HG03575 (cell line): ENCODE data around the gene ZNF562.
"Not testable (repeated sequence)": the region's sequence is repeated elsewhere in the genome, so short reads cannot be mapped to it uniquely, and the experiment has no call there.

Experiments
- ATAC-seq: cut with Tn5 transposase; IDR thresholded peaks from one replicate; pipeline ENCODE4 v1.9.1; 2021; ENCODE audit not compliant: unreplicated experiment, insufficient number of reproducible peaks, low FRiP score; ENCODE audit errors: extremely low read depth

The ZNF562 gene

DNA sequence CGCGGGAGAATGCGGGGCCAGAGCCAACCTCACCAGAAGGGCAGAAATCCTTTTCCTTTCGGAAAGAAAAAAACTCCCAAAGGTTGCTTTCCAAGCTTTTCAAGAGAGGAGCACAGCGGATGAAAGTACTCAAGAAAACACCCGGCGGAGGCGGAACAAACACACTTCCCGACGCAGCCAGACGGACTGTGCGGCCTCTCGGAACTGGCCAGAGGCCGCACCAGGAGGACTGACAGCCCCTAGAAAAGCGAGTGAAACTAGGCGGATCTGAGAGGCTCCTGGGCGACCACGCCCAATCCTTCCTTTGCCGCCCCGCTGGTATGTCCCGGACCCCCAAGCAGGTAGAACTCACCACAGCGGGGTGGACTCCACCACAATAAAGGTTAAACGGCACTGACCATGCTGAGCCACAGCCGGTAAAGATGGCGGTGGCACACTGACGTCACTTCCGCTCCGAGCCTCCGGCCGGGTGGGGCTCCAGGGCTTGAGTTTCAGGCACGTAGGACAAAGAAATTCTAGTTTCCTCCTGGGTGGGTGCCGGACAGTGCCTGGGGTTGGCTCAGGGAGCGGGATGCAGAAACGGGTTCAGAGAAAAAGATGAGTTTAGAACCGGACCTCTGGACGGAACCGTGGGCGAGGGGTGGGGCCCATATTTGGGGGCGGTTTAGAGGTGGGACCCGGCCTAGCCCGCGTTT is at the start of gene ZNF562:
ZNF562 (minus strand) TSS at position 438 of the 695 bp plus-strand sequence. CDS start 14,356 bp downstream, outside the sequence.
- ATAC-seq, result no peak

DNA sequence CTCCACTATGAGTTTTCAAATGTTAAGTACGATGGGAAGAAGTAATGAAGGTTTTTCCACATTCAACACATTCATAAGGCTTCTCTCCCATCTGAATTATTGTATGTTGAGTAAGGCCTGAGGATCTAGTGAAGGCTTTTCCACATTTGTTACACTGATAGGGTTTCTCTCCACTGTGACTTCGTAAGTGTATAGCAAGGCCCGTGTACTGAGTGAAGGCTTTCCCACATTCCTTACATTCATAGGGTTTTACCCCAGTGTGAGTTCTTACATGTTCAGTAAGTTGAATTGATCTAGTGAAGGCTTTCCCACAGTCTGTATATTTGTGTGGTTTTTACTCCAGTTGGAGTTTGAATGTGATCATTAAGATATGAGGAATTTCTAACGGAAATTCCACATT is 49.3 kb upstream of the ZNF562 start:
- ATAC-seq, result no peak

DNA sequence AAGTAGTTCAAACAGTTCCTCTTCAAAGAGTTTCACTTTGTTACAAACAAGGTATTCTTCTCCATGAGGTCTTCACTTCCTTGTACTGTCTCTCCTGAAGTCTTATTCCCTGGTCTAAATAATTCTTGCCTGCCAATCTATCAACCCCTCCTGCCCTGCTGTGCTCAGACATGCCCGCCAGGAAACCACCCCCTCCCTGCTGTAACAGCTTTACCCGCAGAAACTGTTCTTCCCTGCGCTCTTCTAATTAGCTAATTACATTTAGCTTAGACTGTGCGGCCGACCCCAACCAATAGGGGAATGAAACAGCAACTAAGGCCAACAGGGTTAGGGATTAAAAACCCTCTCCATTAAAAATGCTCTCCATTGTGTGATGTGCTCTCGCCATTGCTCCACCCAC is 47.0 kb upstream of the ZNF562 start:
- no peak for ATAC-seq

DNA sequence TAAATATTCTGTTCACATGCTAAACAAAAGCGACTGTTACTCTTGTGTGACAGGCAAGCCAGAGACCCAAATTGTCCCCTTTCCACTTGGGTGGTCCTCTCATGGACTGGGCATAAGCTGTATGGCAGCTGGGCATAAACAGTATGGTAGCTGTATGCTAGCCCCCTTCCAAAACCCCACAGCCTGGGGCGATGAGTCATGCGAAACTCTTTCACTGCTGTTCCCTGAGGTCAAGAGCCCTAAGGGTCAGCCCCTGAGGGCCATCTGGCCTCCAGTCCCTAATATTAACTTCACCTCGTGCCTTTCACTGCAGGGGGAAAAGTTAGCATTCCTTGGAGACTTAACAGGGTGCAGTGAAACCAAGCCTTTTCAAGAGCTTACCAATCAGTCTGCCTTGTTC is 45.6 kb upstream of the ZNF562 start:
- ATAC-seq, result no peak

DNA sequence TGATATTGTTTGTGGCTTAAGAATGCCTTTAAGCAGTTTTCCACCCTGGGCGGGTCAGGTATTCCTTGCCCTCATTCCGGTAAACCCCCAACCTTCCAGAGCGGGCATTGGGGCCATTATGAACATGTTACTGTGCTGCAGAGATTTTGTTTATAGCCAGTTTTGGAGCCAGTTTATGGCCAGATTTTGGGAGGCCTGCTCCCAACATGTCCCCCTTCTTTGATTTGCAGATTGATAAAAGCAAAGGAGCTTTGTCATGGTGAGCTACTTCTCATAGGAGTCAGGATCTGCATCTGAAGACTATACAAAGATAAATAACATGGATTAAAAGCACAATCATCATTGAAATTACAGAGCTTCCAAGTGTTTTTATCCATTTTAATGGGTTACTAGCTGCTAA is 36.9 kb upstream of the ZNF562 start:
- ATAC-seq, result no peak

DNA sequence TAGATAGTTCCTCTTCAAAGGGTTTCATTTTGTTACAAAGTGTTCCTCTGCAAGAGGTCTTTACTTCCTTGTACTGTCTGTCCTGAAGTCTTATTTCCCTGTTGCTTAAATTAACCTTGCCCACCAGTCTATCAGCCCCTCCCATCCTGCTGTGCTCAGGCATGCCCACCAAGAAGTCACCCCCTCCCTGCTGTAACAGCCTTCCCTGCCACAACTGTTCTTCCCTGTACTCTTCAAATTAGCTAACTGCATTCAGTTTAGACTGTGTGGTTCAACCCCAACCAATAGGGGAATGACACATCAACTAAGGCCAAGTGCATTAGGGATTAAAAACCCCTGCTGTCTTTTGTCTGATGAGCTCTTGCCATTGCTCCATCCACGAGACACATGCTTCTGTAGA is 34.4 kb upstream of the ZNF562 start:
- ATAC-seq, result no peak

DNA sequence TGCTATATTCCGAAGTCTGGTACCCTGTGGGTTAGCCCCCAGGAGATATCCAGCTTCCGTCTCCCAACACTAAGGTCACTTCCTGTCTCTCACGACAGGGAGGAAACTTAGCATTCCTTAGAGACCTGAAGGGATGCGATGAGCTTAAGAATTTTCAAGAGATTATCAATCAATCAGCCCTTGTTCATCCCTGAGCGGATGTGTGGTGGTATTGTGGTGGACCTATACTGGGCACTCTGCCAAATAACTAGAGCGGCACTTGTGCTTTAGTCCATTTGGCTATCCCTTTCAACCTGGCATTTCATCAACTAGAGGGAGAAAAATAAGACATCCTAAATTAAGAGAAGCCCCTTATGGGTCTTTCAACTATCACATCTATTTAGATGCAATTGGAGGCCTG is 30.9 kb upstream of the ZNF562 start:
- no peak for ATAC-seq

DNA sequence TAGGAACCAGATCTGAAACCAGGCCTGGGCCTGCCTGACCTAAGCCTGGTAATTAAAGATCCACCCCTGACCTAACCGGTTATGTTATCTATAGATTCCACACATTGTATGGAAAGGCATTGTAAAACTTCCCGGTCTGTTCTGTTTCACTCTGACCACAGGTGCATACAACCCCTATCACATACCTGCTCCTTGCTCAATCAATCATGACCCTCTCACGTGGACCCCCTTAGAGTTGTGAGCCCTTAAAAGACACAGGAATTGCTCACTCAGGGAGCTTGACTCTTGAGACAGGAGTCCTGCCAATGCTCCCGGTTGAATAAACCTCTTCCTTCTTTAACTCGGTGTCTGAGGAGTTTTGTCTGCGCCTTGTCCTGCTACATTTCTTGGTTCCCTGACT is 27.3 kb upstream of the ZNF562 start:
- no peak for ATAC-seq

DNA sequence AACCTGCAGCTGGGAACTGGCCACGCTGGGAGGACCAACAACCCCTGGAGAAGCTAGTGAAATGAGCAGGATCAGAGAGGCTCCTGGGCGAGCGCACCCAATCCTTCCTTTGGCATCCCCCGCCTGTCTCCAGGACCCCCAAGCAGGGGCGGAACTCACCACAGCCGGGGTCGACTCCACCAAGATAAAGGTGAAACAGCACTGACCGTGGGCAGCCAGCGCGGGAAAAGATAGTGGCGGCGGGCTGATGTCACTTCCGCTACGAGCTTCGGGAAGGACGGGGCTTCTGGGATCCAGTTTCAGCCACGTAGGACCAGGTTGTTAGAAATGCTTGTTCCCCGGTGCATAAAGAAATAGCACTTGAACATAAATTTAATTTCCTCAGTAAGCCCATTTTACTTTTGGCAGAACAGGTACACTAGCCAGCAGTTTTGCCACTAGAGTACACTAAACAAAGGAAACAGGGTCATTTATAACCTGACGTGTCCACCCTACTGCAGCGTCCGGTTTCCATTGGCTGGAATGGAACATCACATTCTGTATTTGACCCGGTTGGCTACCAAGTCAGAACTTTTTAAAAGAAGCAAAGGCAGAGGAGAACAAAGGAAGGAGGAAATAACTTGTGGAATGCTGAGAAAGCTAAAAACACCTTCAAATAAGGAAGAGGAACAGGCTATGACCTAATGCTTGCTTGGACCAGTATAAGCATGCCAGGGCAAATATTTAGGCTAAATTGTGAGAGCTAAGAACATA is 25.5 kb upstream of the ZNF562 start:
- ATAC-seq, result no peak

DNA sequence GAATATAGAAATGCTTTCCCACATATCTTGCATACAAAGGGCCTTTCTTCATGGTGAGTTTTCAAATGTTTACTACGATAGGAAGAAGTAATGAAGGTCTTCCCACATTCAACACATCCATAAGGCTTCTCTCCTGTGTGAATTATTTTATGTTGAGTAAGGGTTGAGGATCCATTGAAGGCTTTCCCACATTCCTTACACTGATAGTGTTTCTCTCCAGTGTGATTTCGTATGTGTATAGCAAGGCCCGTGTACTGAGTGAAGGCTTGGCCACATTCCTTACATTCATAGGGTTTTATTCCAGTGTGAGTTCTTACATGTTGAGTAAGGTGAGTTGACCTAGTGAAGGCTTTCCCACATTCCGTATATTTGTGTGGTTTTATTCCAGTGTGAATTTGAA is 15.4 kb upstream of the ZNF562 start:
- ATAC-seq, result not testable (repeated sequence)

DNA sequence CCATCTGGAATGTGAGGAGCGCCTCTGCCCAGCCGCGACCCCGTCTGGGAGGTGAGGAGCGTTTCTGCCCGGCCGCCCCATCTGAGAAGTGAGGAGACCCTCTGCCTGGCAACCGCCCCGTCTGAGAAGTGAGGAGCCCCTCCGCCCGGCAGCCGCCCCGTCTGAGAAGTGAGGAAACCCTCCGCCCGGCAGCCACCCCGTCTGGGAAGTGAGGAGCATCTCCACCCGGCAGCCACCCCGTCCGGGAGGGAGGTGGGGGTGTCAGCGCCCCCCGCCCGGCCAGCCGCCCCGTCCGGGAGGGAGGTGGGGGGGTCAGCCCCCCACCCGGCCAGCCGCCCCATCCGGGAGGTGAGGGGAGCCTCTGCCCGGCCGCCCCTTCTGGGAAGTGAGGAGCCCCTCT is 5.1 kb upstream of the ZNF562 start:
- ATAC-seq, result not testable (repeated sequence)

DNA sequence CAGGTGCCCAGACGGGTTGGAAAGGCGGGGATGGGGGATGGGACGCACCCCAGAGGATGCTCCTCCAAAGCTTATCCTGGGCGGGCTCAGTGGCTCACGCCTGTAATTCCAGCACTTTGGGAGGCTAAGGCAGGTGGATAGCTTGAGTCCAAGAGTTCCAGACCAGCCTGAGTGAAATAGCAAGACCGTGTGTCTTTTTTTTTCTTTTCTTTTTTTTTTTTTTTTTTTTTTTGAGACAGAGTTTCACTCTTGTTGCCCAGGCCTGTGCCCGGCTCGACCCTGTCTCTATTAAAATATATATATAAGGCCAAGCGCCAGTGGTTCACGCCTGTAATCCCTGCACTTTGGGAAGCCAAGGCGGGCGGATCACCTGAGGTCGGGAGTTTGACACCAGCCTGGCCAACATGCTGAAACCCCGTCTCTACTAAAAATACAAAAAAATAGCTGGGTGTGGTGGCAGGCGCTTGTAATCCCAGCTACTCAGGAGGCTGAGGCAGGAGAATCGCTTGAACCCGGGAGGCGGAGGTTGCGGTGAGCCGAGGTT is 530 bp upstream of the ZNF562 start:
- not testable (repeated sequence) for ATAC-seq

DNA sequence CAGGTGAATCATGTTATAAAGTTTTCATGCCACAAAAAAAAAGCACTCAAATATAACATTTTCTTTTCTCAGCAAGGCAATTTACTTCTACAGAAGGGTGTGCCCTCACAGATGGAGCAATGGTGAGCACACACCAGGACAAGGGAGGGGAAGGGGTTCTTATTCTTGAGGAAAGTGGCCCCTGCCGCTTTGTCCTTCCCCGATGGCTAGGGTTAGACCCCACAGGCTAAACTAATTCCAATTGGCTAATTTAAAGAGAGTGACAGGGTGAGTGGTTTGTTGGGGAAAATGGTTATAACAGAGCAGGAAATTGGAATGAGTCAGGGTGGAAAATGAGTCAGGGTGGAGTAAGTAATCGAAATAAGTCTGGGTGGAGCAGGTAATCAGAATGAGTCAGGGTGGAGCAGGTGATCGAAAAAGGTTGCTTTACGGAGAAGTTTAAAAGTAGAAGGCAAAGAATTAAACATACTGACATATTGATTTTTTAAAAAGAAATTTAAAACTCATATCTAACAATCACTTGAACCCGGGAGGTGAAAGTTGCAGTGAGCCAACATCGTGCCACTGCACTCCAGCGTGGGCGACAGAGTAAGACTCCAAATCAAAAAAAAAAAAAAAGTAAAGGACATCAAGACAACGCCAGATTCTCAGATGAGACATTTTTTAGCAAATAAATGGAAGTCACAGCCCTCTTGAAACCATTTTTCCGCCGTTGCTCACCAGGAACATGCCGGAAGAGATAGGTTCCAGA is 813 bp downstream of the ZNF562 start:
- ATAC-seq, result no peak

DNA sequence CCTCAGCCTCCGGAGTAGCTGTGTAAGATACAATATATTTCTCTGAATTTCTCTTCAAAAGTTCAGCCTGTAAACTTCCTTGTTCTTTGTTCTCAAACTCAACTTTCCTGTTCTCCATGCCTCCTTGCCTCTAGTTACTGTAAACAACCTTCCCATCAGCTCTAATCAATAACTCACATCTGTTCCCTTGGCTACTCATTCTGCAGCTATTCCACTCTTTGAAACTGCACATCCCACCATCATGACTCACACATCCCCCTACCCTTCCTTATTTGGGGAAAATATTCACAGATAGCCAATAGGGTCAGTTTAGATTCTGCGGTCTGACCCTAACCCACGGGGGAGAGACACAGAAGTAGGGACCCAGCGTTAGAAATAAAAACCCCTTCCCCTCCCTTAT is 2.0 kb downstream of the ZNF562 start:
- no peak for ATAC-seq

DNA sequence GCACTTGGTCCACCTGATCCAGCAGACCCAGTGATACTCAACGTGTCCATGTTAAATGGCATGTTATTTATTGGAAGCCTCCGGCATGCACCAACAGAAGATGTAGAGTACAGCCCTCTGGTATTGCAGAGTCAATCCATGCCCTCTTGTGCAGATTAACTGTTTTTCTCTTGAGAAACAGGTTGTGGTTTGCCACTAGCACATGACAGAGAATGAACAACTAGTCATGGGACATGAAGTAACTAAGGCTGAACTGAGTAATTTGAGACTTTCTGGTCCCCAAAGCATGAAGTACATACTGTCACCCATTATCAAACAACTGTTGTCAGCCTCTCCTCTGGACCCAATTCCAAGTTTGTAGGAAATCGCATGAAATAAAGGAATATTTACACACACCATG is 3.2 kb downstream of the ZNF562 start:
- no peak for ATAC-seq

DNA sequence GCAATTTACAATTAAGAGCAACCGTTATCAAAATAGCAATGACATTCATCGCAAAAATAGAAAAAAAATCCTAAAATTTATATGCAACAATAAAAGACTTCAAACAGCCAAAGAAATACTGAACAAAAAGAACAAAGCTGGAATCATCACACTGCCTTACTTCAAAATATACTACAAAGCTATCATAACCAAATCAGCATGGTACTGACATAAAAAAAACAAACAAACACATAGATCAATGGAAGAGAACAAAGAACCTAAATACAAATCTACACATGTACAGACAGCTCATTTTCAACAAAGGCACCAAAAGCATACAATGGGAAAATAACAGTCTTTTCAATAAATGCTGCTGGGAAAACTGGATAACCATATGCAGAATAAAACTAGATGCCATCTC is 6.4 kb downstream of the ZNF562 start:
- ATAC-seq, result no peak

DNA sequence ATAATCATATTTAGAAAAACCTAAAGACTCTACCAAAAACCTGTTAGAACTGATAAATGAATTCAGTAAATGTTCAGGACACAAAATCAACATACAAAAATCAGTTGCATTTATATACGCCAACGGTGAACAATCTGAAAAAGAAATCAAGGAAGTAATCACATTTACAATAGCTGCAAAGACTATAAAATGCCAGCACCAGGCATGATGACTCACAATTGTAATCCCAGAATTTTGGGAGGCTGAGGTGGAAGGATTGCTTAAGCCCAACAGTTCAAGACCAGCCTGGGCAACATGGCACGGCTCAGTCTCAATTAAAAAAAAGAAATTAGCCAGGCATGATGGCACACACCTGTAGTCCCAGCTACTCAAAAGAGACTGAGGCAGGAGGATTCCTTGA is 7.0 kb downstream of the ZNF562 start:
- ATAC-seq, result no peak

DNA sequence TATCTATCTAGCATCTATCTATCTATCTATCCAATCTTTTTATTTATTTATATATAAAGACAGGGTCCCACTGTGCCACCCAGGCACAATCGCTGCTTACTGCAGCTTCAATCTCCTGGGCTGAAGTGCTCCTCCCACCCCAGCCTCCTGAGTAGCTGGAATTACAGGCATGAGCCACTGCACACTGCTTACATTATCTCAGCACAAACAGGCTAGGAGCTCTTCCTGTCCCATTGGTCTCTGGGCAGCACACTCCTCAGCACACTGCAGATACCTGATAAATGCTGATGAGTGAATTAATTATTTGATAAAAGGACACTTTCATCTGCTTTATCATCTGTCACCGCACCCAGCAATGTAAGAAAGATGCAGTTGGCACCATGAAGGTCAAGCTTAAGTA is 16.1 kb downstream of the ZNF562 start:
- ATAC-seq, result no peak

DNA sequence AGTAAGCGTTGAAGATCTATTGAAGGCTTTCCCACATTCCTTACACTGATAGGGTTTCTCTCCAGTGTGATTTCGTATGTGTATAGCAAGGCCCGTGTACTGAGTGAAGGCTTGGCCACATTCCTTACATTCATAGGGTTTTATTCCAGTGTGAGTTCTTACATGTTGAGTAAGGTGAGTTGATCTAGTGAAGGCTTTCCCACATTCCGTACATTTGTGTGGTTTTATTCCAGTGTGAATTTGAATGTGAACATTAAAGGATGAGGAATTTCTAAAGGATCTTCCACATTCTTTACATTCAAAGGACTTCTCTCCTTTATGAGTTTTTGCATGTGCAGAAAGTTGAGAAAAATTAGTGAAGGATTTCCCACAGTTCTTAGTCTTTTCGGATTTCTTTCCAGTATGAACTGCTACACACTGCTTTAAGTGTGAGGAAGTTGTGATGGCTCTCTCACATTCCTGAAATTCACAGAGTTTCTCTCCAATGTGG is 21.8 kb downstream of the ZNF562 start:
- not testable (repeated sequence) for ATAC-seq

DNA sequence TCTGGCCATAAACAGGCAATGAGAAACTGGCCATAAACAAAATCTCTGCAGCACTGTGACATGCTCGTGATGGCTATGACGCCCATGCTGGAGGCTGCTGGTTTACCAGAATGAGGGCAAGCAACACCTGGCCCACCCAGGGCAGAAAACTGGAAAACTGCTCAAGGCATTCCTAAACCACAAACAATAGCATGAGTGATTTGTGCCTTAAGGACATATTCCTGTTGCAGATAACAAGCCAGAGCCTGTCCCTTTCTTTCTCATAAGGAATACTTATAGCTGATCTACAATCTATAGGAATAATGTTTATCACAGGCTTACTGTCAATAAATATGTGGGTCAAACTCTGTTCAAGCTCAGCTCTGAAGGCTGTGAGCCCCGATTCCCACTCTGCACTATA is 23.4 kb downstream of the ZNF562 start:
- ATAC-seq, result not testable (repeated sequence)
